Peyer's patch (tissue), 4 donors: ENCODE measurements around the gene TRMT112. TPM values are rescaled to one million over a fixed set of nuclear protein-coding genes. Genes with fewer than 3 reads are reported as not detected.
A peak's percentile ranks its signal among the peaks of the same experiment; 100 is the strongest.

ENCODE experiments used
- DNase-seq, 3 donors: peaks; one replicate each; pipeline ENCODE4 v3.0.0-alpha.2; 2017 to 2019
- H3K27ac ChIP-seq, 4 donors: fragments of 200-600 bp; sonication (generic); one replicate each; pipeline ENCODE4 v1.5.1; 2016 to 2019
- H3K27me3 ChIP-seq, 2 donors: fragments of 200-600 bp; sonication (generic); one replicate each; pipeline ENCODE4 v1.5.1; 2019
- H3K36me3 ChIP-seq, 3 donors: fragments of 200-600 bp; sonication (generic); one replicate each; pipeline ENCODE4 v1.5.1; 2016 to 2019
- H3K4me1 ChIP-seq, 4 donors: fragments of 200-600 bp; sonication (generic); one replicate each; pipeline ENCODE4 v1.5.1; 2016 to 2019
- H3K4me3 ChIP-seq, 4 donors: fragments of 200-600 bp; sonication (generic); 1 replicate in 3 of 4; 2 replicates in 1 of 4; pipeline ENCODE4 v1.5.1; 2016 to 2019; ENCODE audit warnings: mild to moderate bottlenecking in 1 of 4
- H3K9me3 ChIP-seq, 4 donors: fragments of 200-600 bp; sonication (generic); one replicate each; pipeline ENCODE4 v1.5.1; 2016 to 2019; ENCODE audit warnings: mild to moderate bottlenecking in 1 of 4
- CTCF ChIP-seq, 6 experiments: fragments of 450-650 bp in 4 of 6; fragments of 200-600 bp in 2 of 6; sonication (generic) in 1 of 6; IDR thresholded peaks; one replicate each; pipeline ENCODE4 v1.5.1; 2017 to 2019; ENCODE audit warnings: antibody characterized with exemption in 6 of 6, mild to moderate bottlenecking in 3 of 6, moderate library complexity in 1 of 6
- POLR2A ChIP-seq, 2 donors: fragments of 450-650 bp; IDR thresholded peaks; one replicate each; pipeline ENCODE4 v1.5.1; 2017; ENCODE audit warnings: antibody characterized with exemption in 2 of 2, mild to moderate bottlenecking in 2 of 2, moderate library complexity in 2 of 2
- small RNA-seq, 2 donors: library from RNA; depleted of rRNA; stranded (forward); fragments of <200 nt; gene quantifications; one replicate each; pipeline ENCODE3, GENCODE V24; 2016
- total RNA-seq, 4 donors: library from RNA; depleted of rRNA; stranded (reverse); fragments of >200 nt; gene quantifications; one replicate each; pipeline ENCODE4 v1.1.0, GENCODE V29; 2016

Gene TRMT112
- total RNA-seq, 4 donors from 2014 or later = 55.3 to 163 (median 63.1) TPM

- peak in 2 of 3 donors; percentile 58 to 80 for DNase-seq
- Histone ChIP-seq H3K9me3 (no peaks in the 10 kb centered on the region), H3K27me3 (no peaks in the 10 kb centered on the region), H3K4me1 (peaks cover 7 to 64% (median 12%) of the 10 kb centered on the region in 4 donors), H3K27ac (peak overlapping the region; percentile 90 to 98 (median 94)), H3K36me3 (peaks cover 0 to 33% (median 0%) of the 10 kb centered on the region in 3 donors), H3K4me3 (peak overlapping the region; percentile 62 to 87 (median 78))
- TF ChIP-seq POLR2A (IDR thresholded peaks at IDR 0.05) = no peak
- no peak for TF ChIP-seq CTCF (IDR thresholded peaks at IDR 0.05)
These were observed 48.3 kb downstream of the TRMT112 start for GRCh38 chr11:64268893-64269539.

GRCh38 chr11:64268025-64268892 is 49.1 kb downstream of the TRMT112 start:
- TF ChIP-seq CTCF (IDR thresholded peaks at IDR 0.05) (peak in 2 of 6 experiments; percentile 18 to 26), POLR2A (IDR thresholded peaks at IDR 0.05) (peak in 1 of 2 donors; percentile 35)
- Histone ChIP-seq H3K4me3 (peak overlapping the region; percentile 62 to 87 (median 78)), H3K36me3 (peaks cover 0 to 40% (median 0%) of the 10 kb centered on the region in 3 donors), H3K27me3 (no peaks in the 10 kb centered on the region), H3K27ac (peak overlapping the region; percentile 90 to 98 (median 94)), H3K4me1 (peaks cover 7 to 71% (median 12%) of the 10 kb centered on the region in 4 donors), H3K9me3 (no peaks in the 10 kb centered on the region)
- peak in 2 of 3 donors; percentile 73 to 81 for DNase-seq

GRCh38 chr11:64267207-64267945 is 50.0 kb downstream of the TRMT112 start:
- Histone ChIP-seq H3K36me3 (peaks cover 0 to 49% (median 0%) of the 10 kb centered on the region in 3 donors), H3K4me3 (no peak overlapping the region)

More at GRCh38 chr11:64267207-64267945, 50.0 kb downstream of the TRMT112 start:
- DNase-seq = peak in 1 of 3 donors; percentile 67
- H3K27ac ChIP-seq = peak overlapping the region in 3 of 4 donors; percentile 90 to 98 (median 96)
- TF ChIP-seq POLR2A (IDR thresholded peaks at IDR 0.05) = no peak
- TF ChIP-seq CTCF (IDR thresholded peaks at IDR 0.05) = no peak
- no peaks in the 10 kb centered on the region for H3K27me3 ChIP-seq
- no peaks in the 10 kb centered on the region for H3K9me3 ChIP-seq
- H3K4me1 ChIP-seq = peaks cover 7 to 65% (median 12%) of the 10 kb centered on the region in 4 donors

Small RNAs within 50 kb of the gene (small RNA-seq; reads per million reads assigned to genes)
- 0.45 to 0.47 reads per million in 2 donors for gene MIR7155
- gene RF00019 = 0 reads per million in 2 donors

Other genes starting within 250 kb of the TRMT112 start
- gene MACROD1, start 151.4 kb downstream of the TRMT112 start, total RNA-seq = 10 to 100 TPM; 17.1 to 30.0 (median 29.3) TPM
- gene STIP1, start 131.4 kb downstream of the TRMT112 start, total RNA-seq = 100 to 1,000 TPM in 1 of 4 donors, 10 to 100 TPM in 3; 50.3 to 106 (median 67.0) TPM
- gene FERMT3, start 110.8 kb downstream of the TRMT112 start, total RNA-seq = 10 to 100 TPM; 15.1 to 94.1 (median 23.2) TPM
- gene TRPT1, start 91.4 kb downstream of the TRMT112 start, total RNA-seq = 10 to 100 TPM; 82.5 to 90.2 (median 87.4) TPM
- gene NUDT22, start 91.3 kb downstream of the TRMT112 start, total RNA-seq = 100 to 1,000 TPM; 145 to 190 (median 156) TPM
- 10 to 100 TPM; 42.9 to 95.0 (median 80.3) TPM for gene DNAJC4, start 87.0 kb downstream of the TRMT112 start, total RNA-seq
- gene VEGFB, start 83.0 kb downstream of the TRMT112 start, total RNA-seq = 10 to 100 TPM; 21.7 to 66.8 (median 42.5) TPM
- 100 to 1,000 TPM in 1 of 4 donors, 10 to 100 TPM in 3; 46.2 to 101 (median 94.0) TPM for gene FKBP2, start 76.5 kb downstream of the TRMT112 start, total RNA-seq
- gene PPP1R14B, start 70.6 kb downstream of the TRMT112 start, total RNA-seq = 100 to 1,000 TPM in 1 of 4 donors, 10 to 100 TPM in 3; 78.7 to 101 (median 99.0) TPM
- gene PLCB3, start 66.0 kb downstream of the TRMT112 start, total RNA-seq = 100 to 1,000 TPM; 196 to 453 (median 359) TPM
- gene BAD, start 32.9 kb downstream of the TRMT112 start, total RNA-seq = 10 to 100 TPM; 57.4 to 91.8 (median 63.7) TPM
- gene GPR137, start 31.7 kb downstream of the TRMT112 start, total RNA-seq = 10 to 100 TPM in 3 of 4 donors, 1 to 10 TPM in 1; 5.8 to 49.7 (median 26.3) TPM
- not detected for gene KCNK4, start 26.3 kb downstream of the TRMT112 start, total RNA-seq
- gene CATSPERZ, start 17.2 kb downstream of the TRMT112 start, total RNA-seq = 1 to 10 TPM in 1 of 4 donors, not detected in 3; 9.9 TPM
- 100 to 1,000 TPM; 151 to 460 (median 341) TPM for gene ESRRA, start 12.0 kb downstream of the TRMT112 start, total RNA-seq
- 100 to 1,000 TPM; 202 to 345 (median 268) TPM for gene PRDX5, start 562 bp upstream of the TRMT112 start, total RNA-seq
- gene CCDC88B, start 22.6 kb upstream of the TRMT112 start, total RNA-seq = 10 to 100 TPM; 31.7 to 99.0 (median 43.9) TPM
- 10 to 100 TPM; 27.8 to 95.7 (median 40.1) TPM for gene RPS6KA4, start 41.6 kb upstream of the TRMT112 start, total RNA-seq
- not detected for gene SLC22A11, start 238.4 kb upstream of the TRMT112 start, total RNA-seq